HK-2 (cell line): ENCODE results near the gene HLA-DQA2.
"Not testable (repeated sequence)": the region's sequence is repeated elsewhere in the genome, so short reads cannot be mapped to it uniquely, and the experiment has no call there.

Source experiments
- DNase-seq: peaks from one replicate; pipeline ENCODE4 v3.0.0-alpha.2; 2018; ENCODE audit not compliant: unreplicated experiment

HLA-DQA2 gene

DNA sequence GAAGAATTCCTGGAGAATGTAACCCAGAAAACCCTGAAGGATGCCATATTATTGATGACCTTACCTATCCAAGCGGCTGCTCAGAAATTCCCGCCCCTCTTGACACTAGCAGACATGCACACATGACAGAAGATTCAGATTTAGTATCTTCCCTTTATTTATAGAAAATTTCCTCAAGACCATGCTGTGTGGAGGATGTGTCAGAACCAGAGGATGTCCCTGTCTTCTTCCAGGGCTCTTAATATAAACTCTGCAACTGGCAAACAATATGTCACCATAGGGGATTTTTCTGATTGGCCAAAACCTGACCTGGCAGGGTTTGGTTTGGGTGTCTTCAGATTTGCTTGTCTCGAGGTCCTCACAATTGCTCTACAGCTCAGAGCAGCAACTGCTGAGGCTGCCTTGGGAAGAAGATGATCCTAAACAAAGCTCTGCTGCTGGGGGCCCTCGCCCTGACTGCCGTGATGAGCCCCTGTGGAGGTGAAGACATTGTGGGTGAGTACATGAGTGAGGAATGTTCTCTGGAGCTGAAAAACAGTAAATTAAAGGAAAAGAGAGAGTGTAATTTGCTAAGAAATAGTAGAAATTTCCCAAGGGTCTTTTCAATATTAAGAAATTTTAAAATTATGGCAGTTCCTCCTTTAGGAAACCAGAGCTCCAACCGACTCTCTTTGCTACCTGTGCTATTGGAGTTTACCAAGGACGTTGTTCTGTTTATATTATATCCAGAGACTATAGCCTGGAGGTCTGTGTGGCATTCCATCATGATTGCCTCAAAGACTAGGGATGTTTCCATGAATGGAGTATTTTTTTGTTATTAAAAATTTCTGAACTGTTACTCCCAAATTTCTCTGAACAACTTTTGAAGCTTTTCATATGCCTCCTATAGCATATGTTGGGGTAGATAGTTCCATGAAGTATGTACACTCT is at the start of gene HLA-DQA2:
HLA-DQA2 (plus strand) TSS at position 361 of the 930 bp plus-strand sequence; CDS start at position 414, 53 bp downstream.
- DNase-seq: no peak

DNA sequence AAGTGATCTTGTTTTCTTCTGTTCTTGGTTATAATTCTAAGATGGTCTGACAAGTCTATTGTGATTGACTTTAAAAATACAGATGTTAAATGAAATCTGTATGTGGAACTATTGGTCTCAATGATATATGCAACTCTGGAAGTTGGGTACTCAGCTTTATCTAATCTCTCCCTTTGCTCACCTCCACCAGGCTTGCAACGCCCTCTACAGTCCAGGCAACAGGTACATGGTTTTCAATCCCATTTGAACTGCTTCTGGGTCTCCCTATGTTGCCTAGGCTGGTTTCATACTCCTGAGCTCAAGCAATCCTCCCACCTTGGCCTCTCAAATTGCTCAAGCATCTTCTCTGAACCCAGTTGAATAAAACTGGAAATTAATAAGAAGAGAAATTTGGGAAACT is 49.2 kb upstream of the HLA-DQA2 start:
- no peak for DNase-seq

- DNase-seq: no peak
Measured at GRCh38 chr6:32697031-32697430, 44.2 kb upstream of the HLA-DQA2 start.

GRCh38 chr6:32700391-32701040 is 40.7 kb upstream of the HLA-DQA2 start:
- DNase-seq: peak; percentile 32

DNA sequence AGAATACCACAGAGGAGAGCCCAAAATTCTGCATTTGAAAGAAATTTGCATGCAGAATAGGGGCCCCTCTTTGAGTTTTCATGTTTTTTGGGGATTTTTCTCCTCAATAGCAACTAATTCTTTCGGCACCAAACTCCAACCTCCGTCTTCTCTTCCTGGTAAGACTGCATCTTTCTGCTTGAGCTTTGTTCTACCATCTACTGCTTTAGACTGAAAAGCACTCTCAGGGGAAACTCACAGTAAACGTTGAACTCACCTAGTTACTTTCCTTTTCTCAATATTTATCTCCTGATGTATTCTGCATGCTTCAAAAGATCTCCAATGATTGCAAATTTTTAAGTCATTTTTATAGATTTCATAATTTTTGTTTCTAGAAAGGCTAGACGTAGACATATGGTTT is 37.8 kb upstream of the HLA-DQA2 start:
- DNase-seq: no peak

- not testable (repeated sequence) for DNase-seq
Measured at GRCh38 chr6:32705164-32705563, 36.0 kb upstream of the HLA-DQA2 start.

DNA sequence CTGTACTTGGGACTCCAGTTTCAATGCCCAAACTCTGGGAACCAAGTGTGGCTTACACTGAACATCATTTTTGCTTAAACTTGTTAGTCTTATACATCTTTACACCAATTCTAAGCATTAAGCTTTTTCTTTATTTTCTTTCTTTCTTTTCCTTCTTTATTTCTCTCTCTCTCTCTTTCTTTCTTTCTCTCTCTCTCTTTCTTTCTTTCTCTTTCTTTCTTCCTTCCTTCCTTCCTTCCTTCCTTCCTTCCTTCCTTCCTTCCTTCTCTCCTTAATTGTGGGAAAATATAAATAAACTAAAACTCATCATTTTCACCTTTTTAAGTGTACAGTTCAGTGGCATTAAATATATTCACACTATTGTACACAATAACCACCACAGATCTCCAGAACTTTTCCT is 31.6 kb upstream of the HLA-DQA2 start:
- no peak for DNase-seq

DNA sequence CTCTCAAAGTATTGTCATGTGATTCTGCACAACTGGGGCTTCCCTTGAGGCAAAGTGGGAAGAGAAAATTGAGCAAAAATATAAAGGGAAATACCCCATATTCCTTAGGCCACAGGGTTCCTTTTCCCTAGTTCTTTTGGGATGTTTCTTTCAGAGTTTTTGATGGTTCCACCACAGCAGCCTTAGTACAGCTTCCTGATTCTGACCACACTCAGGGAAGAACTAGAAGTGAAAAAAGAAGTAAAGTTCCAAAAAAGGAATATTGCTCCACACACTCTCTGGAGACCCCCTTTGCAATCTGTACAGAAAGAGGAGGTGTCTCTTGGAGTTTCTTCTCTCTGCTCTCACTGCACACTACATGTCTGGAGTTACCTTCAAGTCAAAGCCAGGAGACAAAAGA is 27.9 kb upstream of the HLA-DQA2 start:
- no peak for DNase-seq

- DNase-seq: no peak
Measured at GRCh38 chr6:32716396-32716795, 24.8 kb upstream of the HLA-DQA2 start.

GRCh38 chr6:32718879-32719278 is 22.3 kb upstream of the HLA-DQA2 start:
- no peak for DNase-seq

DNA sequence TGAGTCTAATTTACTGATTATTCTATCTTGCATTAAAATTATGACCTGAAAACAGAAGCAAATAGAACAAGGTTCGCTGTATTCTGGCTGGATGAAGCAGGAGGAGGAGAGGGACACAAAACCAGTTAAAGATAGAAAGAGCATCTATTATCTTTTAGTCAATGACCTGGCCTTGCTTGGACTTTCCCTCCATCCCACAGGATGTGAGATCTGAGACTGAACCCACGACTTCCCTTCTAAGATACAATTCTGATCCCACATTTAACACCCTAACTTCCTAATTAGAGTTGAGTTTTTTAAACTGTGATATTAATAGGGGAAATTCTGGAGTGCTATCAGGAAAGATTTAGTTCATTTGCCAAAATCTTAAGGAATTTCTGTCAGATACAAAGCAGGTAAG is 3.1 kb upstream of the HLA-DQA2 start:
- DNase-seq: no peak

DNA sequence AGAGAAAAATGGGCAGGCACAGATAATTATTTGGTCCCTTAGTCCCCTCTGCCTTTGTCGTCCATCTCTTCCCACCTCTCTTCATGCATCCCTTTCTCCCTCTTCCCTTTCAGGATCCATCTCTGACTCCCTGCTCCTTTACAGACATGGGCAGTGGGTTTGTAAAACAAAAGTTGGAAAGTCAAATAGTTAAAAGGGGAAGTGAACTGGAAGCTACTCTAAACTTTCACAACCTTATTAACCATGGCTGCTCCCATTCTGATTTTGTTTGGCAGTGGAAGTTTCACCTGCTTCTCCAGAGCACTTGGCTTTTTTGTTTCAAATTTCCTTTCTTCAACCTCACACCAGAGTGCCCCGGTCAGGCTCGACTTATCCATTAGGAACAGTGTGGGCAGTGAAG is 1.2 kb downstream of the HLA-DQA2 start:
- DNase-seq: no peak

- no peak for DNase-seq
Measured at GRCh38 chr6:32744776-32745175, 3.6 kb downstream of the HLA-DQA2 start.

- not testable (repeated sequence) for DNase-seq
Measured at GRCh38 chr6:32745649-32746048, 4.5 kb downstream of the HLA-DQA2 start.

DNA sequence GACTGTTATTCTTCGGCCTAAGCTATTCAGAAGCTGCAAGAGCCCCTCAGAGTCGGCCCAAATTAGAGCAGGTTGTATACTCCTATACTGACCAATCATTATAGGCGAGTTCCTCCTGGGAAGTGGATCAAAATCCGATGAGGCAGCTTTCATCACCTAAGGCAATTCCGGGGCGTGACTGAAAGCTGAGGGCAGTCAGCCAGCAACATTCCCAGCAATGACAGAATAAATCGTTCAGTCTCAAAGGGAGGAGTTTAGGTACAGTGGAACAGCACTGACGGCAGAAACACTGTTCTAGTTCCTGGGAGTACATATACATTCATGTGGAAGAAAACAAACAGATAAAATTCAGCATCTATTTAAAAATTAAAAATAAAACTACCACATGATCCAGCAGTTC is 11.4 kb downstream of the HLA-DQA2 start:
- DNase-seq: no peak

DNA sequence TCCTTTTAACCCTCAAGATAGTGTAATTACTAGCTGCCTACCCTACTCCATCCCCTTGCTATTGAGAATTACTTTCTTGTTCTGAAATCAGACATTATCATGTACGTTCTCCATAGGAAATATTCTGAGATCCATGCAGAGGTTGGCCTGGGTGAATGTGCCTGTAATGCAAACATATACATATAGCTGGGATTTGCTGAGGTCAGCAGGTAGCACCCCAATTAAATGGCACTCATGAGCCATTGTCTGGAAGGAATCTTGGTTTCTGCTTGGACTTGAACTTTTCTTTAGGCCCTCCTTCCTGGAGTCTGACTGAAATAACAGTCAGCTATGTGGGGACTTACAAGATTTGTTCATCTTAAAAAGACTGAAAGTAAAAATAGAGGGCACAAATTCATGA is 18.5 kb downstream of the HLA-DQA2 start:
- DNase-seq: no peak

GRCh38 chr6:32761072-32761471 is 19.9 kb downstream of the HLA-DQA2 start:
- DNase-seq: no peak

GRCh38 chr6:32761548-32761947 is 20.4 kb downstream of the HLA-DQA2 start:
- DNase-seq: no peak

DNA sequence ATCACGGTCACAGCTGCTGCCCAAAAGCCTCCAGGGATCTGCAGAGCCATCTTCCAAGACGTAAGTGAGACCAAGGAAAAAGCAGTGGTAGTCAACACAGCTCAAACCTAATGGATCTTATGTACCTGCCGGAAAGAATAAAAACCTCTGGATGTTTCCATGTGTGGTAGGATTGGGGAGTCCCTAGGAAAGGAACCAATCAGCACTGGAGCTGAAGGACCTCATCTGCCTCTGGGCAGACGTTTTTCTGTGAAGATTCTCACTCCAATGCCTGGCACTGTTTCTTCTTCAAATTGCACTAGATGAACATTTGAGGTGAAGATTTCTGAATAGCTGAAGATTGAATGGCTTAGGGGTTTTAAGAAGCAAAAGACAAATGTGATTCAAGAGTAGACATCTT is 22.2 kb downstream of the HLA-DQA2 start, which contains the start of gene HLA-DQB2:
HLA-DQB2 (minus strand) TSS at position 112 of the 400 bp plus-strand sequence; CDS start at position 50, 62 bp downstream.
- no peak for DNase-seq

GRCh38 chr6:32764048-32764447 is 22.9 kb downstream of the HLA-DQA2 start:
- no peak for DNase-seq

GRCh38 chr6:32772656-32773055 is 31.5 kb downstream of the HLA-DQA2 start:
- no peak for DNase-seq

DNA sequence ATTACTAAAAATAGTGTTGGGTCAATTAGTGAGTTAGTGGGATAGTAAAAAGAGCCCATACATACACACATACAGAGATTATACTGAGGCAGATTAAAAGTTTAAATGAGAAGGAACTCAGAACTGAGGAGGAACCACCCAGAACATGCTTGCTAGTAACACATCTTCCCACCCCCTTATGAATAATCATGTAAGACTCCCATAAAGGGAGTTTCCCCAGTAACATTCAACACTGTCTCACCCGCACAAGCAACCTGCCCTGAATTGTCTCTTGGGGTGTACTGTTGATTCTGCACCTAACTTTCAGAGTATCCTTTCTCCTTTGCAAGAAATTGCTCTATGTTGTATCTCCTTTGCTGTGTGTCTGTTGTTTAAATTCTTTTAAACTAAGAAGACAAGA is 33.2 kb downstream of the HLA-DQA2 start:
- no peak for DNase-seq

DNA sequence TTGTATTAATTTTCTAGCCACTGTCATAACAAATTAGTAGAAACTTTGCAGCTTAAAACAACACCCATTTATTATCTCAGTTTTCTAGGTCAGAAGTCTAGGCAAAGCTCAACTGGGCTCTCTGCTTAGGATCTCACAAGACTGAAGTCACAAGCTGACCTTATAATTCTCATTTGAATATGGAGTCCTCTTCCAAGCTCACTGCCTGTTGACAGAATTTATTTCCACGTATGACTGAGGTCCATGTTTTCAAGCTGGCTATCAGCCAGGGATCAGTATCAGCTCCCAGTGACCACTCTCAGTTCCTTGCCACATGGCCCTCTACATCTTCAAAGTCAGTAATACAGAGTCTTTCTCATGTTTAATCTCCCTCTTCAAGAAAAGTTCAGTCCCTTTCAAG is 33.9 kb downstream of the HLA-DQA2 start:
- DNase-seq: no peak
